H1 (cell line): ENCODE results near the gene DBH.

Experiments
- CTCF ChIP-seq, 3 experiments: IDR thresholded peaks; 1 replicate in 2 of 3; 2 replicates in 1 of 3; pipeline versions ENCODE4 v1.5.1 to v1.6.1; 2011; ENCODE audit warnings: low read length in 3 of 3, mild to moderate bottlenecking in 3 of 3, inconsistent platforms in 2 of 3, low read depth in 1 of 3, moderate library complexity in 1 of 3; ENCODE audit not compliant: insufficient read depth in 1 of 3; ENCODE audit errors: control extremely low read depth in 1 of 3
- RAD21 ChIP-seq, 2 experiments: IDR thresholded peaks in 1 of 2; conservative IDR thresholded peaks in 1 of 2; 2 replicates each; pipeline ENCODE4 v1.6.1; 2011; ENCODE audit warnings: low read depth in 2 of 2, low read length in 2 of 2, improper control_type of control experiment in 1 of 2, inconsistent platforms in 1 of 2, mild to moderate bottlenecking in 1 of 2, moderate library complexity in 1 of 2
- TAF7 ChIP-seq: optimal IDR thresholded peaks from 2 replicates; pipeline ENCODE3; 2011; ENCODE audit warnings: low read depth, mild to moderate bottlenecking, inconsistent platforms, low read length, moderate library complexity, borderline replicate concordance

- TF ChIP-seq RAD21 (IDR thresholded peaks at IDR 0.05 in 1 of 2, conservative IDR thresholded peaks at IDR 0.05 in 1 of 2; ENCODE audit: low read depth in 2 of 2, low read length in 2 of 2): no peak
- TF ChIP-seq CTCF (IDR thresholded peaks at IDR 0.05; ENCODE audit: control extremely low read depth in 1 of 3, insufficient read depth in 1 of 3, low read depth in 1 of 3, low read length in 3 of 3): no peak
- no peak for TF ChIP-seq TAF7
Observed at GRCh38 chr9:133605446-133605845, 30.7 kb upstream of the DBH start.
